Measurements from ENCODE around the gene SEL1L3.

- no peak for TF ChIP-seq EZH2 (IDR thresholded peaks at IDR 0.05; ENCODE audit: low read length, unreplicated experiment)
- no peak for TF ChIP-seq EZH2phosphoT487 (IDR thresholded peaks at IDR 0.05; ENCODE audit: borderline replicate concordance, low read length)
These were observed 32.2 kb downstream of the SEL1L3 start for GRCh38 chr4:25830548-25830947.

Measured in PC-3 (cell line).